MM.1S (cell line): Measurements from ENCODE around the gene ERC2.

Experiments
- CTCF ChIP-seq: fragments of 300-600 bp; sonication (generic); IDR thresholded peaks from 2 replicates; pipeline ENCODE4 v1.5.1; 2016; ENCODE audit warnings: antibody characterized with exemption, low read length, mixed read lengths
- EZH2 ChIP-seq: fragments of 300-600 bp; sonication (generic); optimal IDR thresholded peaks from 2 replicates; pipeline ENCODE3; 2017; ENCODE audit warnings: low read depth, mild to moderate bottlenecking, antibody characterized with exemption, low read length, mixed read lengths

GRCh38 chr3:56291244-56291680, 177.0 kb downstream of the ERC2 start:
- TF ChIP-seq EZH2 = no peak
- no peak for TF ChIP-seq CTCF
